SK-N-SH (cell line): ENCODE results near the gene ANKMY1.

Source experiments
- RAD21 ChIP-seq: IDR thresholded peaks from 2 replicates; pipeline ENCODE4 v1.6.1; 2012; ENCODE audit warnings: mild to moderate bottlenecking, low read length
- TCF12 ChIP-seq: IDR thresholded peaks from 2 replicates; pipeline ENCODE4 v1.4.0; 2012
- YY1 ChIP-seq: IDR thresholded peaks from 2 replicates; pipeline ENCODE4 v1.4.0; 2012; ENCODE audit warnings: low read depth, mild to moderate bottlenecking
- TF ChIP-seq, protein P1 (sequence below): fragments of 200-600 bp; sonication (generic); IDR thresholded peaks from 2 replicates; pipeline ENCODE4 v1.6.1; 2017; ENCODE audit warnings: antibody characterized with exemption, mild to moderate bottlenecking, moderate library complexity
- TF ChIP-seq, protein P2 (sequence below): IDR thresholded peaks from 2 replicates; pipeline ENCODE4 v1.4.0; 2012; ENCODE audit warnings: low read depth, borderline replicate concordance
- TF ChIP-seq, protein P3 (sequence below): IDR thresholded peaks from 2 replicates; pipeline ENCODE4 v1.4.0; 2012; ENCODE audit warnings: low read depth

DNA sequence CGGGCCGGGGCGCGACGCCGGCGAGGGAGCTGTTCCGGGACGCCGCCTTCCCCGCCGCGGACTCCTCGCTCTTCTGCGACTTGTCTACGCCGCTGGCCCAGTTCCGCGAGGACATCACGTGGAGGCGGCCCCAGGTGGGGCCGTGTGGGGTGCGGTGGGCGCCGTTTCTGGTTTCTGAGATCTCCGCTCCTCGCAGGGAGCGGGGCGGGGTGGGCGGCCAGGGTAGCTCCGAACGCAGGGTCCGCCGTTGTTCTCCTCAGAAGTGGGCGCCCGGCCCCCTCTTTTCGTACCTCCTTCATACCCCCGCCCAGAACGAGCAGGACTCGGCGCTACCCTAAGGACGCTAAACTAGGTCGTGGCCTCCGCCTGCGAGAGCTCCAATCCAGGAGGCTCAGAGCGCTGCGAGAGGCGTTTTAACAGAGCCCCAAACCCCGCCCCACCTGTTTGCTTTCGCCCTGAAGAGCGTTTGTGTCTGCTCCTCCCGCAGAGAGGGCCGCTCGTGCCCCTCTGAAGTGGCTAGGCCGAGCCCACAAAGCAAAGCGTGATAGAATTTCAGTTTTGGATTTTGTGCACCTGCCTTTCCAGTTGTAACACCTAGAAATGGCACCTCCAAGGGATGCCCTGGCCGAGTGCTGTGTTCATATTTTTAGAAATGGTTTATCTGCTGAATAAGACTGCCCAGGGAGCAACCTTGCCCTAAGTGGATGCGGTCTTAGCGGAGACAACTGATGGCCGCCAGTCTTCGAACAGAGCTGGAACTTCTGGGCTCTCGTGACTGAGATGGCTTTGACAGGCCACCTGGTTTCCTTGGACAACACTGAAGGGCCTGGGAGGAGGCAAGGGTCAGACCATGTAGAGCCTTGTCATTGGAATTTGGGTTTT, 29.4 kb upstream of the ANKMY1 start:
- TF ChIP-seq YY1 (no peak), RAD21 (no peak), TCF12 (no peak)
- TF ChIP-seq, protein P1, sequence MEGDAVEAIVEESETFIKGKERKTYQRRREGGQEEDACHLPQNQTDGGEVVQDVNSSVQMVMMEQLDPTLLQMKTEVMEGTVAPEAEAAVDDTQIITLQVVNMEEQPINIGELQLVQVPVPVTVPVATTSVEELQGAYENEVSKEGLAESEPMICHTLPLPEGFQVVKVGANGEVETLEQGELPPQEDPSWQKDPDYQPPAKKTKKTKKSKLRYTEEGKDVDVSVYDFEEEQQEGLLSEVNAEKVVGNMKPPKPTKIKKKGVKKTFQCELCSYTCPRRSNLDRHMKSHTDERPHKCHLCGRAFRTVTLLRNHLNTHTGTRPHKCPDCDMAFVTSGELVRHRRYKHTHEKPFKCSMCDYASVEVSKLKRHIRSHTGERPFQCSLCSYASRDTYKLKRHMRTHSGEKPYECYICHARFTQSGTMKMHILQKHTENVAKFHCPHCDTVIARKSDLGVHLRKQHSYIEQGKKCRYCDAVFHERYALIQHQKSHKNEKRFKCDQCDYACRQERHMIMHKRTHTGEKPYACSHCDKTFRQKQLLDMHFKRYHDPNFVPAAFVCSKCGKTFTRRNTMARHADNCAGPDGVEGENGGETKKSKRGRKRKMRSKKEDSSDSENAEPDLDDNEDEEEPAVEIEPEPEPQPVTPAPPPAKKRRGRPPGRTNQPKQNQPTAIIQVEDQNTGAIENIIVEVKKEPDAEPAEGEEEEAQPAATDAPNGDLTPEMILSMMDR: no peak
- TF ChIP-seq, protein P2, sequence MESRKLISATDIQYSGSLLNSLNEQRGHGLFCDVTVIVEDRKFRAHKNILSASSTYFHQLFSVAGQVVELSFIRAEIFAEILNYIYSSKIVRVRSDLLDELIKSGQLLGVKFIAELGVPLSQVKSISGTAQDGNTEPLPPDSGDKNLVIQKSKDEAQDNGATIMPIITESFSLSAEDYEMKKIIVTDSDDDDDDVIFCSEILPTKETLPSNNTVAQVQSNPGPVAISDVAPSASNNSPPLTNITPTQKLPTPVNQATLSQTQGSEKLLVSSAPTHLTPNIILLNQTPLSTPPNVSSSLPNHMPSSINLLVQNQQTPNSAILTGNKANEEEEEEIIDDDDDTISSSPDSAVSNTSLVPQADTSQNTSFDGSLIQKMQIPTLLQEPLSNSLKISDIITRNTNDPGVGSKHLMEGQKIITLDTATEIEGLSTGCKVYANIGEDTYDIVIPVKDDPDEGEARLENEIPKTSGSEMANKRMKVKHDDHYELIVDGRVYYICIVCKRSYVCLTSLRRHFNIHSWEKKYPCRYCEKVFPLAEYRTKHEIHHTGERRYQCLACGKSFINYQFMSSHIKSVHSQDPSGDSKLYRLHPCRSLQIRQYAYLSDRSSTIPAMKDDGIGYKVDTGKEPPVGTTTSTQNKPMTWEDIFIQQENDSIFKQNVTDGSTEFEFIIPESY: no peak
- TF ChIP-seq, protein P3, sequence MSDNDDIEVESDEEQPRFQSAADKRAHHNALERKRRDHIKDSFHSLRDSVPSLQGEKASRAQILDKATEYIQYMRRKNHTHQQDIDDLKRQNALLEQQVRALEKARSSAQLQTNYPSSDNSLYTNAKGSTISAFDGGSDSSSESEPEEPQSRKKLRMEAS: no peak
